ENCODE measurements around the gene GPR119. TPM values are rescaled to one million over a fixed set of nuclear protein-coding genes. Genes with fewer than 3 reads are reported as not detected.
A peak's percentile ranks its signal among the peaks of the same experiment; 100 is the strongest.

Gene GPR119
- total RNA-seq, 1 donor, result not detected

DNA sequence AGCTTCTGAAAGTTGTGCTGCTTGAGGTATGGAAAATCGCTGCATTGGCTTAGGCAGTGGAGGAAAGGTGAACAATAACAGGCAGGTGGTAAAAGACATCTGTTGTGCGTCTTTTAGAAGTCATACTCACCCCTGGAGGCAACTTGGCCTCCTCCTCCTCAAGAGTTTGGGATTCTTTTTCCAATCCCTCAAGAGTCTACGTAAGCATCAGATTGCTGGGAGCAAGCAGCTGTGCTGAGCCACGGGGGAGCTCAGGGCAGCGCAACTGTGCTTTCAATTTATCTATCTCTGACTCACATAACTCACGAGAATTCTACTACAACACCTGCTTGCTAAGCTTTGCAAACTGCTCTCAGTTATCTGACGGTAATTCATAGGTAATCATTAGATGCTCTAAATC lies 9.9 kb upstream of the GPR119 start:
- Histone ChIP-seq H3K36me3 (ENCODE audit: insufficient read depth, low read length) (no peaks in the 10 kb centered on the region), H3K79me2 (ENCODE audit: insufficient read depth, low read length) (no peaks in the 10 kb centered on the region), H3K27ac (ENCODE audit: low read depth, low read length) (no peak overlapping the region), H3K4me3 (ENCODE audit: insufficient read depth, low read length) (no peak overlapping the region), H3K27me3 (ENCODE audit: insufficient read depth, low read length) (peaks cover 18% of the 10 kb centered on the region), H2AFZ (ENCODE audit: low read length) (no peak overlapping the region), H3K4me1 (ENCODE audit: insufficient read depth, low read length) (no peaks in the 10 kb centered on the region), H3K9me3 (ENCODE audit: low read depth, low read length) (no peaks in the 10 kb centered on the region), H3K4me2 (ENCODE audit: insufficient read depth, low read length) (no peak overlapping the region), H4K20me1 (ENCODE audit: insufficient read depth, low read length) (no peaks in the 10 kb centered on the region)
- DNase-seq (ENCODE audit: insufficient read length, low spot score, missing footprints), result no peak
- TF ChIP-seq, protein P1, sequence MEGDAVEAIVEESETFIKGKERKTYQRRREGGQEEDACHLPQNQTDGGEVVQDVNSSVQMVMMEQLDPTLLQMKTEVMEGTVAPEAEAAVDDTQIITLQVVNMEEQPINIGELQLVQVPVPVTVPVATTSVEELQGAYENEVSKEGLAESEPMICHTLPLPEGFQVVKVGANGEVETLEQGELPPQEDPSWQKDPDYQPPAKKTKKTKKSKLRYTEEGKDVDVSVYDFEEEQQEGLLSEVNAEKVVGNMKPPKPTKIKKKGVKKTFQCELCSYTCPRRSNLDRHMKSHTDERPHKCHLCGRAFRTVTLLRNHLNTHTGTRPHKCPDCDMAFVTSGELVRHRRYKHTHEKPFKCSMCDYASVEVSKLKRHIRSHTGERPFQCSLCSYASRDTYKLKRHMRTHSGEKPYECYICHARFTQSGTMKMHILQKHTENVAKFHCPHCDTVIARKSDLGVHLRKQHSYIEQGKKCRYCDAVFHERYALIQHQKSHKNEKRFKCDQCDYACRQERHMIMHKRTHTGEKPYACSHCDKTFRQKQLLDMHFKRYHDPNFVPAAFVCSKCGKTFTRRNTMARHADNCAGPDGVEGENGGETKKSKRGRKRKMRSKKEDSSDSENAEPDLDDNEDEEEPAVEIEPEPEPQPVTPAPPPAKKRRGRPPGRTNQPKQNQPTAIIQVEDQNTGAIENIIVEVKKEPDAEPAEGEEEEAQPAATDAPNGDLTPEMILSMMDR (IDR thresholded peaks at IDR 0.05; ENCODE audit: extremely low read depth, low read depth, low read length), result no peak

DNA sequence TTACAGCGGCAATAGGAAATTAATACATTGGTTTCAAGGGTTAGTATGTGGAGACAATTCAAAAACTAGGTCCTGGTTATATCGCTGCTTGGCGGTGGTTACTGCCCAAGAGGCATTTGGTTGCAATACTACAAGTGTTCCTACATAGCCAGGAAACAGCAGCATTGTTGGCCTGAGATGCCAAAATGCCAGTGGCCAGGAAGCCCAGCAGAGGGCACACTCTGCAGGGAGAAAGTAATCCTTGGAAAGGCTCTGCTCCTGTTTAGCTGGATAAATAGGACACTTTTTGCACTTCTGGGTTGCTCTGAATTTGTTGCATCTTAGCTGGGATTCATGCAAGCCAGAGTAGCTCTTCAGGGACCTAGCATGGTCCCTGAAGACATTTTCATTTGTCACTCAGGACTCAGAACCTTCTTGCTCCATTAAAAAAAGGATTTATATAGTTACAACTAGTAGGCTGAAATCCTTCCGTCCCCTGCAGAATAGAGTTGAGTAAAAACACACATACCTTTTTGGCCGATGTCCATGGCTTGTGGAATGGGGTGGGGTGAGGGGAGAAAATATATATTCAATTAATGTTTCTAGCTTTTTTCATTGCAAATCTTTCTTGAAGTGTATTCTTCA lies 8.1 kb upstream of the GPR119 start:
- Histone ChIP-seq H3K27me3 (ENCODE audit: insufficient read depth, low read length) (peaks cover 8% of the 10 kb centered on the region), H3K4me3 (ENCODE audit: insufficient read depth, low read length) (no peak overlapping the region), H3K27ac (ENCODE audit: low read depth, low read length) (no peak overlapping the region), H3K36me3 (ENCODE audit: insufficient read depth, low read length) (no peaks in the 10 kb centered on the region), H3K9me3 (ENCODE audit: low read depth, low read length) (no peaks in the 10 kb centered on the region), H3K4me2 (ENCODE audit: insufficient read depth, low read length) (peak overlapping the region; percentile 37), H2AFZ (ENCODE audit: low read length) (no peak overlapping the region), H4K20me1 (ENCODE audit: insufficient read depth, low read length) (no peaks in the 10 kb centered on the region), H3K4me1 (ENCODE audit: insufficient read depth, low read length) (no peaks in the 10 kb centered on the region), H3K79me2 (ENCODE audit: insufficient read depth, low read length) (no peaks in the 10 kb centered on the region)
- DNase-seq (ENCODE audit: insufficient read length, low spot score, missing footprints), result peak; percentile 72
- TF ChIP-seq, protein P1 (IDR thresholded peaks at IDR 0.05; ENCODE audit: extremely low read depth, low read depth, low read length), result peak; percentile 86

DNA sequence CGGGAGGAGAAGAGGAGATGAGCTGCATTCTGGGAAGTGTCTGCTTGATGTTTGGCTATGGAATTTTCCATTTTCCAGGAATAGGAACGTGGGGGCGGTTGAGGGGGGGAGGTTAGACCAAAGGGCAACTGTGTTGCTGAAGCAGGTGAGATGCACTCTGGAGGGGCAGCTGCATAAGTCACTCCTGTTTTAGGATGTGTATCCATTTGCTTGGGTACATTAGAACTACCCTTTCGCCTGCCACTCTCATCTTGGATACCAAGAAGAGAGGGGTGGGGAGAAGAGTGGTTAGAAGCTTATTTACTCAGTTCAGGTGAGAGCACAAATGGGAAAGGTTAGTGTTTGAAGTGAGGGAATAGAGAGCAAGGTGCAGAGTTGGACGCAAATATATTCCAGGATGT lies 934 bp upstream of the GPR119 start:
- Histone ChIP-seq H3K4me1 (ENCODE audit: insufficient read depth, low read length) (no peaks in the 10 kb centered on the region), H3K27ac (ENCODE audit: low read depth, low read length) (no peak overlapping the region), H3K27me3 (ENCODE audit: insufficient read depth, low read length) (peaks cover 9% of the 10 kb centered on the region), H2AFZ (ENCODE audit: low read length) (no peak overlapping the region), H3K79me2 (ENCODE audit: insufficient read depth, low read length) (no peaks in the 10 kb centered on the region), H3K4me2 (ENCODE audit: insufficient read depth, low read length) (no peak overlapping the region), H3K9me3 (ENCODE audit: low read depth, low read length) (no peaks in the 10 kb centered on the region), H3K36me3 (ENCODE audit: insufficient read depth, low read length) (no peaks in the 10 kb centered on the region), H4K20me1 (ENCODE audit: insufficient read depth, low read length) (no peaks in the 10 kb centered on the region), H3K4me3 (ENCODE audit: insufficient read depth, low read length) (no peak overlapping the region)
- TF ChIP-seq, protein P1 (IDR thresholded peaks at IDR 0.05; ENCODE audit: extremely low read depth, low read depth, low read length), result no peak
- DNase-seq (ENCODE audit: insufficient read length, low spot score, missing footprints), result no peak

DNA sequence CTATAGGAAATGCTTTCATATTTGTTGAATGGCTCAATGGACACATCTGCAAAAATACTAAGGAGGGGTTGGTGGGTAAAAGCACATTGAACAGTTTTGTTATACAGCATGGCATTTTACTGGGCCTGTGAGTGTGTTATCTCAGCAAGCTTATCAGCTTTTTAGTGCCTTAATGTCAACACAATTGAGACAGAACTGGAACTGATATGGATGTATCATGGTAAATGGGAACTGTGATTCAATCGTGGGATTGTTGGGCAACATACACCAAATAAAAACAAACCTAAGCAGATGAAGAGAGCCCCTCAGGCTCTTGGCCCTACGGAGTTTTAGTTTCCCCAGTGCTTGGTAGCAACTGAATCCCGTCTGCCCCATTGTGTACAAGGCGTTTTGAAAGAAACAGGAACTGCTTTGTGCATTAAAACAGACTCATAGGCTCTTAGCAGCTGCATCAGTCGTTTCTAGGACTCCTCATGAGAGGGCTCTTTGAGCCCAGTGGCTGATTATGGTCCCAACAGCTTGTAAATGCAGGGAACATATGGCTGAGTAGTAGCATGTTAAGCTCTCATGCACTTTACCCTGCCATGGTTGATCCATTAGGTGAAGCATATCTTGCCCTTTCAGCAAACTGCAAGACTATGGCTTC lies 7.3 kb downstream of the GPR119 start:
- TF ChIP-seq, protein P1 (IDR thresholded peaks at IDR 0.05; ENCODE audit: extremely low read depth, low read depth, low read length), result no peak
- Histone ChIP-seq H3K4me1 (ENCODE audit: insufficient read depth, low read length) (no peaks in the 10 kb centered on the region), H4K20me1 (ENCODE audit: insufficient read depth, low read length) (no peaks in the 10 kb centered on the region), H3K36me3 (ENCODE audit: insufficient read depth, low read length) (no peaks in the 10 kb centered on the region), H3K4me2 (ENCODE audit: insufficient read depth, low read length) (no peak overlapping the region), H3K27ac (ENCODE audit: low read depth, low read length) (no peak overlapping the region), H3K9me3 (ENCODE audit: low read depth, low read length) (no peaks in the 10 kb centered on the region), H3K79me2 (ENCODE audit: insufficient read depth, low read length) (no peaks in the 10 kb centered on the region), H3K27me3 (ENCODE audit: insufficient read depth, low read length) (peaks cover 2% of the 10 kb centered on the region), H2AFZ (ENCODE audit: low read length) (no peak overlapping the region), H3K4me3 (ENCODE audit: insufficient read depth, low read length) (no peak overlapping the region)
- DNase-seq (ENCODE audit: insufficient read length, low spot score, missing footprints), result no peak

All from osteoblast (primary cell).